Measurements from ENCODE around the gene TMC6.

Gene TMC6

DNA sequence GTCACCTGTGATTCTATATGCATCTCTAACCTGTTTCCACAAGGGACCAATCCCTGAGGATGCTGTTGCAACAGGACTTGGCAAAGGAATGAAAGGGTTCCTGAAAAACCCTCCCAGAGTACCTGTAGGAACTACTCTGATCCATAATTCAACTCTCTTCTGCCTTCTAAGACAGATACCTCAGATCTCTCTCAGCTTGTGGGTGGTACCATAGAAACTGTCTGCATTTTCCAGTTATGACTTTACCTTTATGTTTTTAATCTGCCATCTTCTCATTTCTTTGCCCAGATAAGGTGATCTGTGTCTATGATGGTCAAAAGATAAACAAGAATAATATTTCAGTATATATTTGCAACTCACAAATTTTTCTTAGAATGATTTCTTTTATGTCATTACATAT lies 65.1 kb downstream of the TMC6 start:
- DNase-seq: no peak

DNA sequence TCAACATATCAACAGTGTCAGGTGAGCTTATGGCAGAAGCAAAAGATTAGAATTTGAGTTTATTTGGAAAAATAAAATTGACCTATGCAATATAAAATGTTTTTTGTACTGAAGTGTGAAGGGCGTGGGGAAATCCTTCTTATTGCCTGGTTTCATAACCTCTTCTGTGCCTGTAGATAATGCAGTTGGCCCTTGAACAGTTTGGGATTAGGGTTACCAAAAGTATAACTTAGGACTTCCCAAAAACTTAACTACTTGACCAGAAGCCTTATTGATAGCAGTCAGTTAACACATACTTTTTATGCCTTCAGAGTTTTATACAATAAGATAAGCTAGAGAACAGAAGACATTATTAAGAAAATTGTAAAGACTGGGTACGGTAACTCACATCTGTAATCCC lies 66.0 kb downstream of the TMC6 start:
- no peak for DNase-seq

Measured in NCI-H1092 (cell line).